Adipocyte (in vitro differentiated cells): ENCODE measurements around the gene MTOR.
"Not testable (repeated sequence)": the region's sequence is repeated elsewhere in the genome, so short reads cannot be mapped to it uniquely, and the experiment has no call there.

ENCODE experiments used
- DNase-seq: peaks from one replicate; pipeline ENCODE4 v3.0.0-alpha.2; 2015; ENCODE audit warnings: low read depth
- H3K27me3 ChIP-seq: replicated peaks from 2 replicates; pipeline ENCODE4 v1.7.0; 2013; ENCODE audit warnings: mild to moderate bottlenecking, low read length, moderate library complexity; ENCODE audit not compliant: control insufficient read depth, insufficient read depth
- H3K36me3 ChIP-seq: 2 replicates; pipeline ENCODE4 v1.7.0; 2013; ENCODE audit warnings: low read length, mild to moderate bottlenecking, moderate library complexity; ENCODE audit not compliant: control insufficient read depth, insufficient read depth, severe bottlenecking
- H3K4me1 ChIP-seq: 2 replicates; pipeline ENCODE4 v1.7.0; 2013; ENCODE audit warnings: mild to moderate bottlenecking, low read length, moderate library complexity; ENCODE audit not compliant: control insufficient read depth, insufficient read depth
- H3K4me3 ChIP-seq: 2 replicates; pipeline ENCODE4 v1.7.0; 2013; ENCODE audit warnings: mild to moderate bottlenecking, low read length, moderate library complexity
- H3K9ac ChIP-seq: 2 replicates; pipeline ENCODE4 v1.7.0; 2013; ENCODE audit warnings: mild to moderate bottlenecking, low read length, moderate library complexity
- H3K9me3 ChIP-seq: 2 replicates; pipeline ENCODE4 v1.7.0; 2013; ENCODE audit warnings: mild to moderate bottlenecking, low read length, moderate library complexity; ENCODE audit not compliant: control insufficient read depth

MTOR gene

GRCh38 chr1:11126569-11126968, 135.8 kb downstream of the MTOR start:
- peaks cover 98% of the 10 kb centered on the region for H3K36me3 ChIP-seq
- H3K4me3 ChIP-seq: no peak overlapping the region
- H3K9me3 ChIP-seq: no peaks in the 10 kb centered on the region
- DNase-seq: peak; percentile 15
- no peaks in the 10 kb centered on the region for H3K27me3 ChIP-seq
- no peaks in the 10 kb centered on the region for H3K4me1 ChIP-seq
- no peak overlapping the region for H3K9ac ChIP-seq

- Histone ChIP-seq H3K4me1 (no peaks in the 10 kb centered on the region), H3K27me3 (no peaks in the 10 kb centered on the region), H3K4me3 (no peak overlapping the region), H3K36me3 (peaks cover 98% of the 10 kb centered on the region), H3K9ac (no peak overlapping the region), H3K9me3 (no peaks in the 10 kb centered on the region)
- DNase-seq: no peak
These were observed 136.4 kb downstream of the MTOR start for GRCh38 chr1:11125931-11126330.

- Histone ChIP-seq H3K36me3 (peaks cover 94% of the 10 kb centered on the region), H3K27me3 (no peaks in the 10 kb centered on the region), H3K9me3 (no peaks in the 10 kb centered on the region), H3K4me1 (no peaks in the 10 kb centered on the region), H3K9ac (no peak overlapping the region), H3K4me3 (no peak overlapping the region)
- no peak for DNase-seq
These were observed 137.4 kb downstream of the MTOR start for GRCh38 chr1:11124965-11125364.

- peaks cover 73% of the 10 kb centered on the region for H3K36me3 ChIP-seq
- H3K9me3 ChIP-seq: no peaks in the 10 kb centered on the region
- no peak overlapping the region for H3K9ac ChIP-seq
- no peak overlapping the region for H3K4me3 ChIP-seq
- H3K4me1 ChIP-seq: no peaks in the 10 kb centered on the region
- DNase-seq: no peak
- no peaks in the 10 kb centered on the region for H3K27me3 ChIP-seq
These were observed 146.0 kb downstream of the MTOR start for GRCh38 chr1:11116318-11116717.

GRCh38 chr1:11114966-11115365, 147.4 kb downstream of the MTOR start:
- no peaks in the 10 kb centered on the region for H3K27me3 ChIP-seq
- no peak overlapping the region for H3K9ac ChIP-seq
- no peaks in the 10 kb centered on the region for H3K4me1 ChIP-seq
- H3K36me3 ChIP-seq: peaks cover 74% of the 10 kb centered on the region
- H3K4me3 ChIP-seq: no peak overlapping the region
- H3K9me3 ChIP-seq: no peaks in the 10 kb centered on the region
- no peak for DNase-seq

- H3K9ac ChIP-seq: no peak overlapping the region
- no peaks in the 10 kb centered on the region for H3K4me1 ChIP-seq
- H3K36me3 ChIP-seq: peaks cover 87% of the 10 kb centered on the region
- H3K4me3 ChIP-seq: no peak overlapping the region
- no peak for DNase-seq
- no peaks in the 10 kb centered on the region for H3K9me3 ChIP-seq
- H3K27me3 ChIP-seq: no peaks in the 10 kb centered on the region
These were observed 153.1 kb downstream of the MTOR start for GRCh38 chr1:11109047-11109760.

- Histone ChIP-seq H3K9ac (no peak overlapping the region), H3K36me3 (peaks cover 71% of the 10 kb centered on the region), H3K27me3 (no peaks in the 10 kb centered on the region), H3K9me3 (no peaks in the 10 kb centered on the region), H3K4me3 (no peak overlapping the region), H3K4me1 (no peaks in the 10 kb centered on the region)
- no peak for DNase-seq
These were observed 154.8 kb downstream of the MTOR start for GRCh38 chr1:11107599-11107998.

GRCh38 chr1:11105586-11105985, 156.8 kb downstream of the MTOR start:
- H3K27me3 ChIP-seq: no peaks in the 10 kb centered on the region
- H3K36me3 ChIP-seq: peaks cover 52% of the 10 kb centered on the region
- no peak for DNase-seq
- H3K4me3 ChIP-seq: no peak overlapping the region
- H3K9ac ChIP-seq: no peak overlapping the region
- no peaks in the 10 kb centered on the region for H3K4me1 ChIP-seq
- no peaks in the 10 kb centered on the region for H3K9me3 ChIP-seq

- Histone ChIP-seq H3K36me3 (peaks cover 19% of the 10 kb centered on the region), H3K4me1 (peaks cover 15% of the 10 kb centered on the region), H3K27me3 (no peaks in the 10 kb centered on the region), H3K9me3 (no peaks in the 10 kb centered on the region), H3K4me3 (no peak overlapping the region), H3K9ac (no peak overlapping the region)
- DNase-seq: no peak
These were observed 161.0 kb downstream of the MTOR start for GRCh38 chr1:11101347-11101746.

GRCh38 chr1:11100806-11101205, 161.5 kb downstream of the MTOR start:
- H3K9me3 ChIP-seq: not testable (repeated sequence)

GRCh38 chr1:11100149-11100493, 162.2 kb downstream of the MTOR start:
- no peak for DNase-seq
- H3K36me3 ChIP-seq: peaks cover 19% of the 10 kb centered on the region

More at GRCh38 chr1:11100806-11101205, 161.5 kb downstream of the MTOR start:
- not testable (repeated sequence) for H3K9ac ChIP-seq, H3K27me3 ChIP-seq, DNase-seq, H3K4me3 ChIP-seq
- Histone ChIP-seq H3K36me3 (peaks cover 19% of the 10 kb centered on the region), H3K4me1 (peaks cover 15% of the 10 kb centered on the region)

More at GRCh38 chr1:11100149-11100493, 162.2 kb downstream of the MTOR start:
- Histone ChIP-seq H3K9me3 (no peaks in the 10 kb centered on the region), H3K27me3 (no peaks in the 10 kb centered on the region), H3K4me3 (peak overlapping the region; percentile 99), H3K4me1 (peaks cover 15% of the 10 kb centered on the region), H3K9ac (peak overlapping the region; percentile 99)
